PC-9 (cell line): ENCODE measurements around the gene MRFAP1.

ENCODE experiments used
- EZH2 ChIP-seq: fragments of 200-600 bp; sonication (generic); IDR thresholded peaks from 2 replicates; pipeline ENCODE4 v1.8.0; 2017; ENCODE audit warnings: antibody characterized with exemption, low read depth
- TF ChIP-seq, protein P1 (sequence below): fragments of 200-600 bp; sonication (generic); conservative IDR thresholded peaks from 2 replicates; pipeline ENCODE4 v1.6.1; 2017; ENCODE audit warnings: mixed run types, antibody characterized with exemption, mild to moderate bottlenecking, moderate library complexity

- TF ChIP-seq, protein P1, sequence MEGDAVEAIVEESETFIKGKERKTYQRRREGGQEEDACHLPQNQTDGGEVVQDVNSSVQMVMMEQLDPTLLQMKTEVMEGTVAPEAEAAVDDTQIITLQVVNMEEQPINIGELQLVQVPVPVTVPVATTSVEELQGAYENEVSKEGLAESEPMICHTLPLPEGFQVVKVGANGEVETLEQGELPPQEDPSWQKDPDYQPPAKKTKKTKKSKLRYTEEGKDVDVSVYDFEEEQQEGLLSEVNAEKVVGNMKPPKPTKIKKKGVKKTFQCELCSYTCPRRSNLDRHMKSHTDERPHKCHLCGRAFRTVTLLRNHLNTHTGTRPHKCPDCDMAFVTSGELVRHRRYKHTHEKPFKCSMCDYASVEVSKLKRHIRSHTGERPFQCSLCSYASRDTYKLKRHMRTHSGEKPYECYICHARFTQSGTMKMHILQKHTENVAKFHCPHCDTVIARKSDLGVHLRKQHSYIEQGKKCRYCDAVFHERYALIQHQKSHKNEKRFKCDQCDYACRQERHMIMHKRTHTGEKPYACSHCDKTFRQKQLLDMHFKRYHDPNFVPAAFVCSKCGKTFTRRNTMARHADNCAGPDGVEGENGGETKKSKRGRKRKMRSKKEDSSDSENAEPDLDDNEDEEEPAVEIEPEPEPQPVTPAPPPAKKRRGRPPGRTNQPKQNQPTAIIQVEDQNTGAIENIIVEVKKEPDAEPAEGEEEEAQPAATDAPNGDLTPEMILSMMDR, result no peak
- no peak for TF ChIP-seq EZH2
These were observed 40.7 kb downstream of the MRFAP1 start for GRCh38 chr4:6681191-6681590.
